Measurements from ENCODE around the gene ATXN10. TPM values are rescaled to one million over a fixed set of nuclear protein-coding genes. Genes with fewer than 3 reads are reported as not detected.

The ATXN10 gene
- total and polyA plus RNA-seq, 2 experiments from 2014 or later, result 99.0 to 163 TPM

GRCh38 chr22:45867906-45868555 is 196.4 kb downstream of the ATXN10 start:
- Mint-ChIP-seq H3K36me3 (ENCODE audit: low read depth) (no peaks in the 10 kb centered on the region; the same call in 2 of the 3 replicates), H3K27me3 (ENCODE audit: insufficient read depth, low read depth, poor library complexity) (peaks cover 54% of the 10 kb centered on the region), H3K4me3 (peak overlapping the region; percentile 56), H3K4me1 (peaks cover 24% of the 10 kb centered on the region), H3K9me3 (no peaks in the 10 kb centered on the region; the same call in 1 of the 3 replicates), H3K27ac (no peak overlapping the region)
- ATAC-seq (peak; percentile 11), DNase-seq (ENCODE audit: low spot score) (peak; percentile 42)
- Histone ChIP-seq H4K20me1 (replicated peaks; ENCODE audit: insufficient read depth) (no peaks in the 10 kb centered on the region; the same call in 1 of the 2 replicates), H3K4me2 (peak overlapping the region; percentile 83), H3K36me3 (ENCODE audit: insufficient read depth) (no peaks in the 10 kb centered on the region), H3F3A (replicated peaks; ENCODE audit: low read depth) (no peaks in the 10 kb centered on the region), H2AFZ (0 out of 2 replicates have a peak overlapping the region, but pooled peaks have one; percentile 33), H3K9me2 (ENCODE audit: insufficient read depth) (no peaks in the 10 kb centered on the region), H3K79me2 (replicated peaks; ENCODE audit: insufficient read depth) (no peaks in the 10 kb centered on the region), H3K27me3 (ENCODE audit: insufficient read depth) (peaks cover 55% of the 10 kb centered on the region), H3K4me1 (ENCODE audit: insufficient read depth) (no peaks in the 10 kb centered on the region; the same call in 1 of the 2 replicates), H3K27ac (ENCODE audit: low read depth) (no peak overlapping the region), H3K4me3 (peak overlapping the region; percentile 66)
- TF ChIP-seq ZNF114 (CRISPR knock-in tag; IDR thresholded peaks at IDR 0.05), result no peak
- no peak for TF ChIP-seq ETS1 (IDR thresholded peaks at IDR 0.05)
- no peak for TF ChIP-seq POLR2AphosphoS5 (IDR thresholded peaks at IDR 0.05; ENCODE audit: low read depth)
- TF ChIP-seq JUNB (IDR thresholded peaks at IDR 0.05; ENCODE audit: unreplicated experiment), result no peak
- TF ChIP-seq, protein P1, sequence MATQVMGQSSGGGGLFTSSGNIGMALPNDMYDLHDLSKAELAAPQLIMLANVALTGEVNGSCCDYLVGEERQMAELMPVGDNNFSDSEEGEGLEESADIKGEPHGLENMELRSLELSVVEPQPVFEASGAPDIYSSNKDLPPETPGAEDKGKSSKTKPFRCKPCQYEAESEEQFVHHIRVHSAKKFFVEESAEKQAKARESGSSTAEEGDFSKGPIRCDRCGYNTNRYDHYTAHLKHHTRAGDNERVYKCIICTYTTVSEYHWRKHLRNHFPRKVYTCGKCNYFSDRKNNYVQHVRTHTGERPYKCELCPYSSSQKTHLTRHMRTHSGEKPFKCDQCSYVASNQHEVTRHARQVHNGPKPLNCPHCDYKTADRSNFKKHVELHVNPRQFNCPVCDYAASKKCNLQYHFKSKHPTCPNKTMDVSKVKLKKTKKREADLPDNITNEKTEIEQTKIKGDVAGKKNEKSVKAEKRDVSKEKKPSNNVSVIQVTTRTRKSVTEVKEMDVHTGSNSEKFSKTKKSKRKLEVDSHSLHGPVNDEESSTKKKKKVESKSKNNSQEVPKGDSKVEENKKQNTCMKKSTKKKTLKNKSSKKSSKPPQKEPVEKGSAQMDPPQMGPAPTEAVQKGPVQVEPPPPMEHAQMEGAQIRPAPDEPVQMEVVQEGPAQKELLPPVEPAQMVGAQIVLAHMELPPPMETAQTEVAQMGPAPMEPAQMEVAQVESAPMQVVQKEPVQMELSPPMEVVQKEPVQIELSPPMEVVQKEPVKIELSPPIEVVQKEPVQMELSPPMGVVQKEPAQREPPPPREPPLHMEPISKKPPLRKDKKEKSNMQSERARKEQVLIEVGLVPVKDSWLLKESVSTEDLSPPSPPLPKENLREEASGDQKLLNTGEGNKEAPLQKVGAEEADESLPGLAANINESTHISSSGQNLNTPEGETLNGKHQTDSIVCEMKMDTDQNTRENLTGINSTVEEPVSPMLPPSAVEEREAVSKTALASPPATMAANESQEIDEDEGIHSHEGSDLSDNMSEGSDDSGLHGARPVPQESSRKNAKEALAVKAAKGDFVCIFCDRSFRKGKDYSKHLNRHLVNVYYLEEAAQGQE (IDR thresholded peaks at IDR 0.05; ENCODE audit: unreplicated experiment), result no peak
- no peak for TF ChIP-seq EZH2 (IDR thresholded peaks at IDR 0.05; ENCODE audit: low read depth, unreplicated experiment)
- TF ChIP-seq CREB1 (CRISPR knock-in tag; IDR thresholded peaks at IDR 0.05; ENCODE audit: low read depth), result no peak
- TF ChIP-seq, protein P2, sequence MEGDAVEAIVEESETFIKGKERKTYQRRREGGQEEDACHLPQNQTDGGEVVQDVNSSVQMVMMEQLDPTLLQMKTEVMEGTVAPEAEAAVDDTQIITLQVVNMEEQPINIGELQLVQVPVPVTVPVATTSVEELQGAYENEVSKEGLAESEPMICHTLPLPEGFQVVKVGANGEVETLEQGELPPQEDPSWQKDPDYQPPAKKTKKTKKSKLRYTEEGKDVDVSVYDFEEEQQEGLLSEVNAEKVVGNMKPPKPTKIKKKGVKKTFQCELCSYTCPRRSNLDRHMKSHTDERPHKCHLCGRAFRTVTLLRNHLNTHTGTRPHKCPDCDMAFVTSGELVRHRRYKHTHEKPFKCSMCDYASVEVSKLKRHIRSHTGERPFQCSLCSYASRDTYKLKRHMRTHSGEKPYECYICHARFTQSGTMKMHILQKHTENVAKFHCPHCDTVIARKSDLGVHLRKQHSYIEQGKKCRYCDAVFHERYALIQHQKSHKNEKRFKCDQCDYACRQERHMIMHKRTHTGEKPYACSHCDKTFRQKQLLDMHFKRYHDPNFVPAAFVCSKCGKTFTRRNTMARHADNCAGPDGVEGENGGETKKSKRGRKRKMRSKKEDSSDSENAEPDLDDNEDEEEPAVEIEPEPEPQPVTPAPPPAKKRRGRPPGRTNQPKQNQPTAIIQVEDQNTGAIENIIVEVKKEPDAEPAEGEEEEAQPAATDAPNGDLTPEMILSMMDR (conservative IDR thresholded peaks at IDR 0.05; ENCODE audit: low read depth in 2 of 2), result no peak
- no peak for TF ChIP-seq STAT1 (IDR thresholded peaks at IDR 0.05; ENCODE audit: unreplicated experiment)

Data from GM23338 (cell line).